OCI-M2 (cell line): ENCODE measurements around the gene PLCH1.

Experiments used
- DNase-seq: peaks from one replicate; lab custom pipeline; 2025; ENCODE audit not compliant: unreplicated experiment; lab: John Stamatoyannopoulos, UW

The PLCH1 gene

GRCh38 chr3:155744626-155745324 lies at the start of gene PLCH1:
Gene PLCH1, minus strand, starts transcription at chr3:155745071. Its CDS starts 40,847 bp downstream, at chr3:155704224.
- peak; percentile 7 for DNase-seq

- no peak for DNase-seq
These were observed 47.7 kb upstream of the PLCH1 start for GRCh38 chr3:155792532-155792931.

GRCh38 chr3:155791190-155791589 lies 46.3 kb upstream of the PLCH1 start:
- DNase-seq: no peak

GRCh38 chr3:155790272-155790925 lies 45.5 kb upstream of the PLCH1 start:
- no peak for DNase-seq

- no peak for DNase-seq
These were observed 40.9 kb upstream of the PLCH1 start for GRCh38 chr3:155785662-155786295.

GRCh38 chr3:155782390-155782953 lies 37.6 kb upstream of the PLCH1 start:
- DNase-seq: no peak

- DNase-seq: no peak
These were observed 35.4 kb upstream of the PLCH1 start for GRCh38 chr3:155780291-155780690.

- DNase-seq: no peak
These were observed 33.6 kb upstream of the PLCH1 start for GRCh38 chr3:155778462-155778861.

- no peak for DNase-seq
These were observed 27.9 kb upstream of the PLCH1 start for GRCh38 chr3:155772801-155773200.

- DNase-seq: no peak
These were observed 26.3 kb upstream of the PLCH1 start for GRCh38 chr3:155771126-155771525.

- DNase-seq: no peak
These were observed 21.3 kb upstream of the PLCH1 start for GRCh38 chr3:155766206-155766605.

- DNase-seq: no peak
These were observed 19.1 kb upstream of the PLCH1 start for GRCh38 chr3:155763870-155764463.

- DNase-seq: no peak
These were observed 15.8 kb upstream of the PLCH1 start for GRCh38 chr3:155760653-155761052.

GRCh38 chr3:155757577-155757976 lies 12.7 kb upstream of the PLCH1 start:
- DNase-seq: no peak

- peak; percentile 22 for DNase-seq
These were observed 8.3 kb upstream of the PLCH1 start for GRCh38 chr3:155753038-155753639.

GRCh38 chr3:155748611-155749365 lies 3.9 kb upstream of the PLCH1 start:
- no peak for DNase-seq

GRCh38 chr3:155747946-155748290 lies 3.0 kb upstream of the PLCH1 start:
- DNase-seq: no peak

- DNase-seq: no peak
These were observed 2.5 kb upstream of the PLCH1 start for GRCh38 chr3:155747286-155747945.

- DNase-seq: no peak
These were observed 1.8 kb upstream of the PLCH1 start for GRCh38 chr3:155746703-155747102.
